A673 (cell line): Measurements from ENCODE around the gene GALNT7. TPM values are rescaled to one million over a fixed set of nuclear protein-coding genes. Genes with fewer than 3 reads are reported as not detected.

Source experiments
- BruUV-seq: library from RNA; stranded (reverse); fragments of 400-500 nt; replicated peaks from 2 replicates; lab custom pipeline; 2021; lab: Mats Ljungman, UMichigan
- CTCF ChIA-PET: fragments of 300-600 bp; sonication (Branson Sonifier 250); formaldehyde crosslinking; loops from one replicate; lab custom pipeline; 2022; ENCODE audit warnings: antibody characterized with exemption; lab: Charles Lee
- POLR2A ChIA-PET: fragments of 300-600 bp; sonication (Branson Sonifier 250); formaldehyde crosslinking; loops from one replicate; lab custom pipeline; 2022; ENCODE audit warnings: antibody characterized with exemption; ENCODE audit not compliant: low non-redundant PET; lab: Charles Lee
- DNase-seq: peaks from one replicate; pipeline ENCODE4 v3.0.0-alpha.2; 2015; ENCODE audit warnings: low spot score
- H3K27ac ChIP-seq: fragments of 200-600 bp; sonication (generic); 2 replicates; pipeline ENCODE4 v1.5.1; 2016; ENCODE audit warnings: mixed run types, low read depth, mild to moderate bottlenecking, mixed read lengths, antibody characterized with exemption, low read length; ENCODE audit not compliant: poor library complexity, severe bottlenecking
- H3K27me3 ChIP-seq: fragments of 200-600 bp; sonication (generic); replicated peaks from 2 replicates; pipeline ENCODE4 v1.6.1; 2017; ENCODE audit warnings: mixed run types, low read depth, mild to moderate bottlenecking, mixed read lengths, antibody characterized with exemption, low read length; ENCODE audit not compliant: insufficient read depth, poor library complexity
- H3K36me3 ChIP-seq: fragments of 200-600 bp; sonication (generic); 2 replicates; pipeline ENCODE4 v1.6.1; 2016; ENCODE audit warnings: mixed run types, mild to moderate bottlenecking, mixed read lengths, antibody characterized with exemption, low read length; ENCODE audit not compliant: insufficient read depth, poor library complexity, severe bottlenecking
- H3K4me1 ChIP-seq: fragments of 200-600 bp; sonication (generic); 2 replicates; pipeline ENCODE4 v1.6.1; 2017; ENCODE audit warnings: mixed run types, mild to moderate bottlenecking, mixed read lengths, antibody characterized with exemption, low read length; ENCODE audit not compliant: insufficient read depth, poor library complexity, severe bottlenecking
- H3K4me3 ChIP-seq: fragments of 200-600 bp; sonication (generic); 2 replicates; pipeline ENCODE4 v1.5.1; 2016; ENCODE audit warnings: low read depth, mixed run types, mild to moderate bottlenecking, mixed read lengths, low read length; ENCODE audit not compliant: poor library complexity, severe bottlenecking
- H3K9me3 ChIP-seq: fragments of 200-600 bp; sonication (generic); 2 replicates; pipeline ENCODE4 v1.6.1; 2016; ENCODE audit warnings: mixed run types, low read depth, mild to moderate bottlenecking, mixed read lengths, antibody characterized with exemption, low read length; ENCODE audit not compliant: poor library complexity, severe bottlenecking
- EZH2 ChIP-seq: fragments of 200-600 bp; sonication (generic); IDR thresholded peaks from 2 replicates; pipeline ENCODE4 v1.6.1; 2017; ENCODE audit warnings: borderline replicate concordance, low read depth, mild to moderate bottlenecking, mixed read lengths, antibody characterized with exemption, low read length; ENCODE audit not compliant: poor library complexity, severe bottlenecking
- intact Hi-C: fragments of 100-400 bp; cut with micrococcal nuclease; formaldehyde crosslinking; loops from one replicate; pipeline ENCODE4 v1.10.0; 2022; ENCODE audit not compliant: unreplicated experiment
- total RNA-seq: library from RNA; stranded (reverse); gene quantifications from 2 replicates; pipeline ENCODE4 v1.2.3, GENCODE V29; 2021
- TF ChIP-seq, protein P1 (sequence below): fragments of 300-800, 200-600 bp; sonication (generic); conservative IDR thresholded peaks from 2 replicates; pipeline ENCODE4 v1.5.1; 2017; ENCODE audit warnings: low read depth, mild to moderate bottlenecking, antibody characterized with exemption, low read length, moderate library complexity, mixed read lengths

GALNT7 gene
- total RNA-seq, 1 experiment from 2014 or later = 89.7 TPM

- no TSS peak for BruUV-seq
- Histone ChIP-seq H3K4me3 (no peak overlapping the region), H3K9me3 (no peaks in the 10 kb centered on the region), H3K4me1 (peaks cover 32% of the 10 kb centered on the region), H3K27ac (no peak overlapping the region), H3K36me3 (peaks cover 17% of the 10 kb centered on the region), H3K27me3 (no peaks in the 10 kb centered on the region)
- TF ChIP-seq, protein P1, sequence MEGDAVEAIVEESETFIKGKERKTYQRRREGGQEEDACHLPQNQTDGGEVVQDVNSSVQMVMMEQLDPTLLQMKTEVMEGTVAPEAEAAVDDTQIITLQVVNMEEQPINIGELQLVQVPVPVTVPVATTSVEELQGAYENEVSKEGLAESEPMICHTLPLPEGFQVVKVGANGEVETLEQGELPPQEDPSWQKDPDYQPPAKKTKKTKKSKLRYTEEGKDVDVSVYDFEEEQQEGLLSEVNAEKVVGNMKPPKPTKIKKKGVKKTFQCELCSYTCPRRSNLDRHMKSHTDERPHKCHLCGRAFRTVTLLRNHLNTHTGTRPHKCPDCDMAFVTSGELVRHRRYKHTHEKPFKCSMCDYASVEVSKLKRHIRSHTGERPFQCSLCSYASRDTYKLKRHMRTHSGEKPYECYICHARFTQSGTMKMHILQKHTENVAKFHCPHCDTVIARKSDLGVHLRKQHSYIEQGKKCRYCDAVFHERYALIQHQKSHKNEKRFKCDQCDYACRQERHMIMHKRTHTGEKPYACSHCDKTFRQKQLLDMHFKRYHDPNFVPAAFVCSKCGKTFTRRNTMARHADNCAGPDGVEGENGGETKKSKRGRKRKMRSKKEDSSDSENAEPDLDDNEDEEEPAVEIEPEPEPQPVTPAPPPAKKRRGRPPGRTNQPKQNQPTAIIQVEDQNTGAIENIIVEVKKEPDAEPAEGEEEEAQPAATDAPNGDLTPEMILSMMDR = no peak
- no peak for TF ChIP-seq EZH2
- ChIA-PET POLR2A (no interaction called here), CTCF (interaction anchor here (0.6 kb wide), 1 partner anchor 13 kb away, joined by 3 read pairs; no protein-coding TSS in a partner anchor)
- intact Hi-C loops = loop anchor here (5.0 kb wide), 2 partner anchors 178 to 302 kb away; no protein-coding TSS in a partner anchor
- DNase-seq = no peak
Observed at GRCh38 chr4:173314715-173315114, 146.1 kb downstream of the GALNT7 start.

GRCh38 chr4:173316060-173316459, 147.4 kb downstream of the GALNT7 start:
- POLR2A ChIA-PET = no interaction called here
- peaks cover 27% of the 10 kb centered on the region for H3K4me1 ChIP-seq
- peaks cover 17% of the 10 kb centered on the region for H3K36me3 ChIP-seq
- no peak for TF ChIP-seq EZH2
- TF ChIP-seq, protein P1 = no peak
- no peaks in the 10 kb centered on the region for H3K9me3 ChIP-seq
- no peak overlapping the region for H3K4me3 ChIP-seq
- CTCF ChIA-PET = no interaction called here
- H3K27me3 ChIP-seq = no peaks in the 10 kb centered on the region
- no peak for DNase-seq
- intact Hi-C loops = loop anchor here (5.0 kb wide), 2 partner anchors 176 to 304 kb away; no protein-coding TSS in a partner anchor
- BruUV-seq = no TSS peak
- H3K27ac ChIP-seq = peak overlapping the region; percentile 1

GRCh38 chr4:173317004-173317403, 148.4 kb downstream of the GALNT7 start:
- ChIA-PET CTCF (no interaction called here), POLR2A (no interaction called here)
- Histone ChIP-seq H3K9me3 (no peaks in the 10 kb centered on the region), H3K4me1 (peaks cover 23% of the 10 kb centered on the region), H3K27me3 (no peaks in the 10 kb centered on the region), H3K27ac (peak overlapping the region; percentile 1), H3K36me3 (peaks cover 8% of the 10 kb centered on the region), H3K4me3 (no peak overlapping the region)
- DNase-seq = peak; percentile 48
- no TSS peak for BruUV-seq
- intact Hi-C loops = loop anchor here (5.0 kb wide), 2 partner anchors 175 to 305 kb away; no protein-coding TSS in a partner anchor
- TF ChIP-seq EZH2 = no peak
- TF ChIP-seq, protein P1 = peak; percentile 42; the same call in 1 of the 2 replicates
